Measurements from ENCODE around the gene TEPSIN.

TEPSIN gene

DNA sequence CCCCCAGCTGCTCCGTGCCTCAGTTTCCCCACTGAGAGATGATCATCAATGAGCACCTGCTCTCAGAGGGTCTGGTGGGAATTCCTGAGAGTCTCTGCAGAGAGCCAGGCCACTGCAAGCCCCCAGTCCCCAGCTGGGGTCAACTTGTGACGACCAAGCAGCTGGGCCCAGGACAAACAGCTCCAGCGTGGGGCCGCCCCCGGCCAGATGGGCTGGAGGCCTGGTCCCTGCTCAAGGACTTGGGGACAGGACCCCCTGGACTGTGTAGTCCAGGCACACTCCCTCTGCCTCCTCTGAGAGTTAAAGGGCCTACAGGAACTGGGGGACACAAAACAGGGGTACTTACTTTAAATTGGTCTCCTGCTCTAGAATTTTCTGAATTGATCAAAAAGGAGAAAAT lies 56.3 kb downstream of the TEPSIN start:
- no peak for DNase-seq (ENCODE audit: low read depth)
- H3K4me3 ChIP-seq (ENCODE audit: low read length) = no peak overlapping the region
- TF ChIP-seq, protein P1, sequence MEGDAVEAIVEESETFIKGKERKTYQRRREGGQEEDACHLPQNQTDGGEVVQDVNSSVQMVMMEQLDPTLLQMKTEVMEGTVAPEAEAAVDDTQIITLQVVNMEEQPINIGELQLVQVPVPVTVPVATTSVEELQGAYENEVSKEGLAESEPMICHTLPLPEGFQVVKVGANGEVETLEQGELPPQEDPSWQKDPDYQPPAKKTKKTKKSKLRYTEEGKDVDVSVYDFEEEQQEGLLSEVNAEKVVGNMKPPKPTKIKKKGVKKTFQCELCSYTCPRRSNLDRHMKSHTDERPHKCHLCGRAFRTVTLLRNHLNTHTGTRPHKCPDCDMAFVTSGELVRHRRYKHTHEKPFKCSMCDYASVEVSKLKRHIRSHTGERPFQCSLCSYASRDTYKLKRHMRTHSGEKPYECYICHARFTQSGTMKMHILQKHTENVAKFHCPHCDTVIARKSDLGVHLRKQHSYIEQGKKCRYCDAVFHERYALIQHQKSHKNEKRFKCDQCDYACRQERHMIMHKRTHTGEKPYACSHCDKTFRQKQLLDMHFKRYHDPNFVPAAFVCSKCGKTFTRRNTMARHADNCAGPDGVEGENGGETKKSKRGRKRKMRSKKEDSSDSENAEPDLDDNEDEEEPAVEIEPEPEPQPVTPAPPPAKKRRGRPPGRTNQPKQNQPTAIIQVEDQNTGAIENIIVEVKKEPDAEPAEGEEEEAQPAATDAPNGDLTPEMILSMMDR (conservative IDR thresholded peaks at IDR 0.05; ENCODE audit: low read depth, low read length) = no peak

DNA sequence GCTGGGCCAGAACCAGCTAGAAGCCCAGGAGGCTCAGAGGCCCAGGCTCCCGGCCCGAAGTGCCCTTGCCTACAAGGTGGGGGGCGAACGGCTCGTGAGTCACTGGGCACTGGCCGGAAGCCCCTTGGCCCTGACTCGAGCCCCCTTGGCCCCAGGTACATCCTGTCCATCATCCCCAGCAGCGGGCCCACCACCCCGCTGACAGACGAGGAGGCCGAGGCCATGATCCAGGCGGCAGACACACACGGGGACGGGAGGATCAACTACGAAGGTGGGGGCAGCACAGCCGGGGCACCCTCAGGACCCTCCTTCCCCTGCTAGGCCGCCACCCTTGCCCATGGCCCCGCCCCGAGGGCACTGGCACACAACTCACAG lies 57.1 kb downstream of the TEPSIN start:
- TF ChIP-seq, protein P1 (conservative IDR thresholded peaks at IDR 0.05; ENCODE audit: low read depth, low read length) = no peak
- no peak overlapping the region for H3K4me3 ChIP-seq (ENCODE audit: low read length)
- DNase-seq (ENCODE audit: low read depth) = no peak

DNA sequence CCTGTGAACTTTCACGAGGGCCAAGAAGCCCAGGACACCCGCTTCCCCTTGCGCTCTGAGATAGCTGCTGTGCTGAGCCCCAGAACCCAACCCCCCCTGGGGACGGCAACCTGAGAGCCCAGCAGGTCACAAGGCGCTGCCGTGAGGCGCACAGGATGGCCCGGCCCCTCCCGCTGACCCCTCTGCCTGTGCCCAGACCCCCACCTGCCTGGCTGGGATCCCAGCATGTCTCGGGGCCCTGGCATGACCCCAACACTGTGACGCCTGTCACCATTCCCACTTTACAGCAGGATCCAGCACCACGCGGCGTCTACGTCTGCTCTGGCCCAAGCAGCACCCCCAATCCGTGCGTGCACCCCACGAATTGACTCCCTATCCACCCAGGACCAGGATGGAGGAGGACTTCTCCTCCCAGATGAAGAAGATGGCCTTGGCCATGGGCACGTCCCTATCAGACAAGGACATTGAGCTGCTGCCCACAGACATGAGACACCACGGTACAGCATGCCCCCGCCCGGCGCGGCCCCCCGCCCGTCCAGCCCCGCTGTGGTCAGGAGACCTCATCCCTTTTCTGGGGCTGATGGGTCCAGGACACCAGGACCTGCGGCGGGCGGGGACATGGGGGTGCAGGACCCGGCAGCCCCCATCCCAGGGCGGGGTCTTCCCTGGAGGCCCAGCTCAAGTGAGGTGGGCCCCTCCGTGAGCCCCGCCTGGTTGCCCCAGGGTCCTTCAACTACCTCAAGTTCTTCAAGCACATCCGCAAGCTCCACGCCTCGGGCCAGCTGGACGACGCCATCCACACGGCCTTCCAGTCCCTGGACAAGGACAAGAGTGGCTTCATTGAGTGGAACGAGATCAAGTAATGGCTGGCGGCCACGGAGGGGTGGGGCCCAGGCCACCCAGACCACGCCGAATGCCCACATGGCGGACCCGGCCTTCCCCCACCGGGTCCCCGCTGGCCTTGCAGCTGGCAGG lies 57.7 kb downstream of the TEPSIN start:
- TF ChIP-seq, protein P1 (conservative IDR thresholded peaks at IDR 0.05; ENCODE audit: low read depth, low read length) = no peak
- no peak for DNase-seq (ENCODE audit: low read depth)
- no peak overlapping the region for H3K4me3 ChIP-seq (ENCODE audit: low read length)

DNA sequence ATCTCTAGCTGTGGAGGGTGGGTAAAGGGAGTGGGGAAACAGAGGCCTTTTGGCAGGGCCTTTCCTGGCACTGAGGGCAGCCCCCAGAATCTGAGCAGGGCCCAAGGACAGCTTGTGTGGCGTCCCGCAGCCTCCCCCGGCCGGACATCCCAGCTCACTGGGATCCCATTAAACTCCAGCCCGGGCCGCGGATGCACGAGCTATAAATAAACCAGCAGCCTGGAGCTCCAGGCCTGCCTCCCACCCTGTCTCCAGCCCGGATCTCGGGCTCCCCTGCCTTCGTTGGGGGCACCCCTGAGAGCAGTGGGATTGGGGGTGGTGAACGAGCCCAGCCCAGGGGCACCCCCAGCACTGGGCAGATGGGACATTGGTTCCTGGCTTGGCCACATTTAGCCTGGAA lies 59.0 kb downstream of the TEPSIN start:
- H3K4me3 ChIP-seq (ENCODE audit: low read length) = no peak overlapping the region
- DNase-seq (ENCODE audit: low read depth) = no peak
- TF ChIP-seq, protein P1 (conservative IDR thresholded peaks at IDR 0.05; ENCODE audit: low read depth, low read length) = no peak

DNA sequence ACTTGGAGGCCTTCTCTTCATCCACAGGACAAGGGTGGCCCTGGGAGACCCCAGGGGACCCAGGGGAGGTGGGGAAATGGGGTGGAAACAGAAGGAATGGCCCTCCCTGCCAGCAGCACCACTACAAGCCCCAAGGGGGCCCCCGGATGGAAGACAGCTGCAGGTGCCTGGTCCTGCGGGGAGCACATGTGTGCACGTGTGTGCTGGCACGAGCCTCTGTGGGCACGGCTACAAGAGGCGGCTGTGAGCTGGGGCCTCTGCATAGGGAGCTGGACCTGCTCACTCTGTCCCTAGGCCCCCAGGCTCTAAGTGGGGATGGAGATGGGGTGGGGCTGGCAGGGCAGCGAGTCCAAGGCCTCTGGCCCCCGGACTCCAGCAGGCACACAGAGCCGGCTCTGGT lies 59.6 kb downstream of the TEPSIN start:
- TF ChIP-seq, protein P1 (conservative IDR thresholded peaks at IDR 0.05; ENCODE audit: low read depth, low read length) = no peak
- no peak for DNase-seq (ENCODE audit: low read depth)
- H3K4me3 ChIP-seq (ENCODE audit: low read length) = no peak overlapping the region
